Neuronal stem cell (in vitro differentiated cells): ENCODE results near the gene CYP8B1.

Source experiments
- DNase-seq: peaks from one replicate; pipeline ENCODE4 v3.0.0-alpha.2; 2013; ENCODE audit warnings: low spot score
- H2AFZ ChIP-seq: one replicate; pipeline ENCODE4 v1.6.1; 2013; ENCODE audit warnings: mild to moderate bottlenecking, low read length, inconsistent platforms
- H2AK5ac ChIP-seq: 2 replicates; pipeline ENCODE4 v1.6.1; 2013; ENCODE audit warnings: low read depth, mild to moderate bottlenecking, inconsistent platforms, low read length, moderate library complexity, mixed read lengths
- H2BK120ac ChIP-seq: 2 replicates; pipeline ENCODE4 v1.6.1; 2013; ENCODE audit warnings: low read depth, mild to moderate bottlenecking, inconsistent platforms, low read length, moderate library complexity, mixed read lengths
- H2BK12ac ChIP-seq: one replicate; pipeline ENCODE4 v1.6.1; 2013; ENCODE audit warnings: low read length, inconsistent platforms
- H2BK15ac ChIP-seq: 2 replicates; pipeline ENCODE4 v1.6.1; 2013; ENCODE audit warnings: mild to moderate bottlenecking, low read length, inconsistent platforms, mixed read lengths
- H2BK5ac ChIP-seq: one replicate; pipeline ENCODE4 v1.6.1; 2013; ENCODE audit warnings: inconsistent platforms, mild to moderate bottlenecking, low read length, moderate library complexity
- H3K14ac ChIP-seq: one replicate; pipeline ENCODE4 v1.6.1; 2013; ENCODE audit warnings: low read length, inconsistent platforms
- H3K18ac ChIP-seq: 2 replicates; pipeline ENCODE4 v1.6.1; 2013; ENCODE audit warnings: low read length, inconsistent platforms
- H3K23ac ChIP-seq: 2 replicates; pipeline ENCODE4 v1.6.1; 2013; ENCODE audit warnings: low read depth, mild to moderate bottlenecking, mixed read lengths, low read length, inconsistent platforms; ENCODE audit not compliant: poor library complexity
- H3K27ac ChIP-seq: replicated peaks from 3 replicates; pipeline ENCODE4 v1.5.1; 2013; ENCODE audit warnings: low read length, inconsistent platforms
- H3K27me3 ChIP-seq, 3 experiments: 2 replicates each; pipeline ENCODE4 v1.6.1; 2013; ENCODE audit warnings: low read length in 3 of 3, mild to moderate bottlenecking in 2 of 3, inconsistent platforms in 1 of 3, low read depth in 1 of 3, mixed read lengths in 1 of 3, moderate library complexity in 1 of 3; ENCODE audit not compliant: control insufficient read depth in 3 of 3, insufficient read depth in 3 of 3
- H3K36me3 ChIP-seq, 2 donors: replicated peaks in 1 of 2; 2 replicates each; pipeline ENCODE4 v1.6.1; 2013; ENCODE audit warnings: low read length in 2 of 2; ENCODE audit not compliant: control insufficient read depth in 2 of 2, insufficient read depth in 2 of 2
- H3K4ac ChIP-seq: 2 replicates; pipeline ENCODE4 v1.6.1; 2013; ENCODE audit warnings: inconsistent platforms, mild to moderate bottlenecking, low read length, moderate library complexity
- H3K4me1 ChIP-seq, 2 donors: 1 replicate in 1 of 2; 2 replicates in 1 of 2; pipeline ENCODE4 v1.6.1; 2013; ENCODE audit warnings: low read length in 2 of 2, low read depth in 1 of 2; ENCODE audit not compliant: control insufficient read depth in 2 of 2, insufficient read depth in 1 of 2
- H3K4me2 ChIP-seq: one replicate; pipeline ENCODE4 v1.6.1; 2013; ENCODE audit warnings: mild to moderate bottlenecking, low read length, inconsistent platforms; ENCODE audit not compliant: insufficient read depth, poor library complexity, severe bottlenecking
- H3K4me3 ChIP-seq, 2 donors: 2 replicates each; pipeline ENCODE4 v1.5.1; 2013; ENCODE audit warnings: low read length in 2 of 2, mild to moderate bottlenecking in 2 of 2, inconsistent platforms in 1 of 2, moderate library complexity in 1 of 2
- H3K79me1 ChIP-seq: one replicate; pipeline ENCODE4 v1.6.1; 2013; ENCODE audit warnings: low read depth, mild to moderate bottlenecking, inconsistent platforms, low read length, moderate library complexity
- H3K9ac ChIP-seq: one replicate; pipeline ENCODE4 v1.6.1; 2013; ENCODE audit warnings: mild to moderate bottlenecking, low read depth, low read length, inconsistent platforms; ENCODE audit not compliant: poor library complexity
- H3K9me3 ChIP-seq, 2 donors: replicated peaks in 1 of 2; 2 replicates each; pipeline versions ENCODE3 to v1.6.1; 2013; ENCODE audit warnings: low read length in 2 of 2, mild to moderate bottlenecking in 2 of 2, inconsistent platforms in 1 of 2, low read depth in 1 of 2, mixed read lengths in 1 of 2, moderate library complexity in 1 of 2; ENCODE audit not compliant: control insufficient read depth in 2 of 2, insufficient read depth in 1 of 2
- H4K8ac ChIP-seq: one replicate; pipeline ENCODE4 v1.6.1; 2013; ENCODE audit warnings: low read depth, mild to moderate bottlenecking, inconsistent platforms, low read length, moderate library complexity
- H4K91ac ChIP-seq: one replicate; pipeline ENCODE4 v1.6.1; 2013; ENCODE audit warnings: low read length, low read depth, mild to moderate bottlenecking, inconsistent platforms; ENCODE audit not compliant: poor library complexity
- WGBS, 2 donors: extraction: QIAGEN DNeasy Blood & Tissue Kit; methylation state at CpG; one replicate each; pipeline ENCODE4 v1.1.7; 2013; ENCODE audit warnings: missing lambda C conversion rate in 2 of 2, mixed read lengths in 1 of 2; ENCODE audit not compliant: insufficient read length in 2 of 2, insufficient replicate concordance in 1 of 2; ENCODE audit errors: extremely low coverage in 2 of 2; 5-methylcytosine and 5-hydroxymethylcytosine counted together

Gene CYP8B1

GRCh38 chr3:42874749-42875148, 930 bp downstream of the CYP8B1 start:
- H2AK5ac ChIP-seq, result no peak overlapping the region
- no peak overlapping the region for H3K18ac ChIP-seq
- DNase-seq, result no peak
- H3K4ac ChIP-seq, result no peak overlapping the region
- H3K79me1 ChIP-seq, result no peaks in the 10 kb centered on the region
- H3K23ac ChIP-seq, result no peak overlapping the region
- no peak overlapping the region for H3K4me3 ChIP-seq
- no peaks in the 10 kb centered on the region for H3K36me3 ChIP-seq
- no CpG with 5 or more reads among the region's 10 CpGs for WGBS, 2 donors
- no peak overlapping the region for H2BK120ac ChIP-seq
- no peak overlapping the region for H4K91ac ChIP-seq
- no peak overlapping the region for H2BK5ac ChIP-seq
- H4K8ac ChIP-seq, result no peak overlapping the region
- H3K4me2 ChIP-seq, result no peak overlapping the region
- H3K27me3 ChIP-seq, result peaks cover 0 to 38% (median 0%) of the 10 kb centered on the region in 3 experiments
- H2BK12ac ChIP-seq, result no peak overlapping the region
- no peak overlapping the region for H2AFZ ChIP-seq
- no peak overlapping the region for H2BK15ac ChIP-seq
- H3K9me3 ChIP-seq, result peaks cover 0 to 2% of the 10 kb centered on the region in 2 donors
- no peak overlapping the region for H3K27ac ChIP-seq
- no peak overlapping the region for H3K9ac ChIP-seq
- H3K4me1 ChIP-seq, result no peaks in the 10 kb centered on the region
- no peak overlapping the region for H3K14ac ChIP-seq

- Histone ChIP-seq H3K14ac (no peak overlapping the region), H2BK120ac (no peak overlapping the region), H3K23ac (no peak overlapping the region), H2AK5ac (no peak overlapping the region), H3K4me2 (no peak overlapping the region), H4K91ac (no peak overlapping the region), H3K79me1 (no peaks in the 10 kb centered on the region), H3K27me3 (peaks cover 0 to 39% (median 0%) of the 10 kb centered on the region in 3 experiments), H3K4me3 (no peak overlapping the region), H3K9me3 (peaks cover 0 to 2% of the 10 kb centered on the region in 2 donors), H3K36me3 (no peaks in the 10 kb centered on the region), H2BK15ac (no peak overlapping the region), H3K27ac (no peak overlapping the region), H3K4me1 (no peaks in the 10 kb centered on the region), H3K4ac (no peak overlapping the region), H2BK12ac (no peak overlapping the region), H3K18ac (no peak overlapping the region), H2AFZ (no peak overlapping the region), H2BK5ac (no peak overlapping the region), H3K9ac (no peak overlapping the region), H4K8ac (no peak overlapping the region)
- 100% methylated on average over 2 of the region's 9 CpGs; no CpG with 5 or more reads in 1 of the 2 donors for WGBS, 2 donors
- DNase-seq, result no peak
Observed at GRCh38 chr3:42873221-42873982, 2.3 kb downstream of the CYP8B1 start.

- H3K27me3 ChIP-seq, result peaks cover 0 to 35% (median 0%) of the 10 kb centered on the region in 3 experiments
- no peaks in the 10 kb centered on the region for H3K36me3 ChIP-seq
- H3K27ac ChIP-seq, result no peak overlapping the region
- no peak overlapping the region for H3K18ac ChIP-seq
- no peak overlapping the region for H3K9ac ChIP-seq
- no peak for DNase-seq
- no peak overlapping the region for H3K4ac ChIP-seq
- H3K9me3 ChIP-seq, result peaks cover 0 to 2% of the 10 kb centered on the region in 2 donors
- no CpG with 5 or more reads among the region's 1 CpG for WGBS, 2 donors
- no peak overlapping the region for H3K14ac ChIP-seq
- H3K4me3 ChIP-seq, result no peak overlapping the region
- no peaks in the 10 kb centered on the region for H3K4me1 ChIP-seq
- no peak overlapping the region for H3K4me2 ChIP-seq
- no peak overlapping the region for H2BK5ac ChIP-seq
- no peak overlapping the region for H3K23ac ChIP-seq
- no peak overlapping the region for H2BK12ac ChIP-seq
- H2BK120ac ChIP-seq, result no peak overlapping the region
- no peak overlapping the region for H4K91ac ChIP-seq
- no peaks in the 10 kb centered on the region for H3K79me1 ChIP-seq
- no peak overlapping the region for H2AK5ac ChIP-seq
- H2BK15ac ChIP-seq, result no peak overlapping the region
- no peak overlapping the region for H4K8ac ChIP-seq
- no peak overlapping the region for H2AFZ ChIP-seq
Observed at GRCh38 chr3:42872718-42873117, 3.0 kb downstream of the CYP8B1 start.

GRCh38 chr3:42871592-42872196, 4.0 kb downstream of the CYP8B1 start:
- H2BK12ac ChIP-seq, result no peak overlapping the region
- no CpG with 5 or more reads among the region's 5 CpGs for WGBS, 2 donors

More at GRCh38 chr3:42871592-42872196, 4.0 kb downstream of the CYP8B1 start:
- H3K27ac ChIP-seq, result no peak overlapping the region
- H3K14ac ChIP-seq, result no peak overlapping the region
- H2BK5ac ChIP-seq, result no peak overlapping the region
- no peak overlapping the region for H3K23ac ChIP-seq
- H2AFZ ChIP-seq, result no peak overlapping the region
- H3K4me3 ChIP-seq, result no peak overlapping the region
- H4K8ac ChIP-seq, result no peak overlapping the region
- H3K4ac ChIP-seq, result no peak overlapping the region
- no peaks in the 10 kb centered on the region for H3K4me1 ChIP-seq
- H3K9ac ChIP-seq, result no peak overlapping the region
- H3K27me3 ChIP-seq, result peaks cover 0 to 31% (median 0%) of the 10 kb centered on the region in 3 experiments
- no peak overlapping the region for H2BK120ac ChIP-seq
- H2BK15ac ChIP-seq, result no peak overlapping the region
- no peaks in the 10 kb centered on the region for H3K79me1 ChIP-seq
- no peaks in the 10 kb centered on the region for H3K36me3 ChIP-seq
- DNase-seq, result no peak
- H3K18ac ChIP-seq, result no peak overlapping the region
- peaks cover 0 to 2% of the 10 kb centered on the region in 2 donors for H3K9me3 ChIP-seq
- H3K4me2 ChIP-seq, result no peak overlapping the region
- no peak overlapping the region for H4K91ac ChIP-seq
- H2AK5ac ChIP-seq, result no peak overlapping the region
